Activated naive CD8-positive, alpha-beta T cell treated with anti-CD3 and anti-CD28 coated beads, Interleukin-2, amount 50 U/mL, for 24 hours (primary cell): ENCODE data around the gene ARHGAP10.

Experiments
- ATAC-seq: fragments of 150-1000 bp; cut with Tn5 transposase; one replicate; pipeline ENCODE4 v1.10.0; 2021
- DNase-seq: peaks from one replicate; pipeline ENCODE4 v3.0.0; 2021
- H3K27ac Mint-ChIP-seq: one replicate; pipeline ENCODE4 v1.8.0; 2021; ENCODE audit warnings: mild to moderate bottlenecking, mixed read lengths
- H3K27me3 Mint-ChIP-seq: one replicate; pipeline ENCODE4 v1.8.0; 2021; ENCODE audit warnings: mixed read lengths
- H3K36me3 Mint-ChIP-seq: one replicate; pipeline ENCODE4 v1.8.0; 2021; ENCODE audit warnings: low read depth, mixed read lengths
- H3K4me1 Mint-ChIP-seq: one replicate; pipeline ENCODE4 v1.8.0; 2021; ENCODE audit warnings: mixed read lengths
- H3K4me3 Mint-ChIP-seq: one replicate; pipeline ENCODE4 v1.8.0; 2021; ENCODE audit warnings: mild to moderate bottlenecking, moderate library complexity, mixed read lengths
- H3K9me3 Mint-ChIP-seq: one replicate; pipeline ENCODE4 v1.8.0; 2021; ENCODE audit warnings: mixed read lengths

The ARHGAP10 gene

GRCh38 chr4:148118179-148118578, 386.3 kb downstream of the ARHGAP10 start:
- Mint-ChIP-seq H3K36me3 (peaks cover 16% of the 10 kb centered on the region), H3K27me3 (no peaks in the 10 kb centered on the region), H3K4me1 (peaks cover 11% of the 10 kb centered on the region), H3K9me3 (peaks cover 7% of the 10 kb centered on the region), H3K4me3 (no peak overlapping the region), H3K27ac (no peak overlapping the region)
- ATAC-seq, result no peak
- DNase-seq, result no peak

DNA sequence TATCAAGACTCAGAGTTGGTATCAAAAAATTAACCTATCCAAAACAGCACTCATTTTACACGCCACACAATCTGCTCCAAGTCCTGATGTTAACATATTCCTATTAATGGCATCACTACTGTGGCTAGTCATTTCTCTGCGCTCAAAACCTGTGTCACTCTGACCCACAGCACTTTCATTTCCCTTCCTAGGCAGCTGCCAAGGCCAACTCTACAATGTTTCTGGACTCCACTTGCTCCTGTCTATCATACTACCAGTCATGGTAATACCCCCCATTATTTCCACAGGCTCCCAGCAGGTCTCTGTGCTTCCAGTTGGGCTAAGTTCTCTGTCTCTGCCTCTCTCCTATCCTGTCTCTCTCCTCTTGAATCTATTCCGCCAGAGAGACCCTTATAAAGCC, 386.7 kb downstream of the ARHGAP10 start:
- no peak for ATAC-seq
- Mint-ChIP-seq H3K4me1 (peaks cover 11% of the 10 kb centered on the region), H3K27me3 (no peaks in the 10 kb centered on the region), H3K9me3 (peaks cover 12% of the 10 kb centered on the region), H3K27ac (no peak overlapping the region), H3K4me3 (no peak overlapping the region), H3K36me3 (peaks cover 21% of the 10 kb centered on the region)
- DNase-seq, result no peak

DNA sequence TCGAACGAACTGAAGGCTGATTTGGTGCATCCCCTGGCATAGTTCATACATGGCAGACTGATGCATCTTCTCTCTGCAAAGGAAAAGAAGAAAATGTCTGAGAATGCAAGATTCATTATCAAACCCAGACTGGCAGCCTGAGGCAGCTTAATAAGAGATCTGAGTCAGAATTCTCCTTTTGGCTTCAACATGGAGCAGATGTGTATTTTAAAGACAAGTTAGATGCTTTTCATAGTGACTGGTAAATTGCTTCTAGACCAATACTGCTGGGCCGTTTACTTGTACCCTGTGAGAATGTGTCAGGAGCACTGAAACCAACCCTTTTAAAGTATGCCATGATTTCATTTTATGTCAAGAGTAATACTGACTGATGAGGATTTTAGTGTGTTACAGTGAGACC, 388.3 kb downstream of the ARHGAP10 start:
- H3K27ac Mint-ChIP-seq, result no peak overlapping the region

More for the DNA sequence above, 388.3 kb downstream of the ARHGAP10 start:
- Mint-ChIP-seq H3K4me3 (no peak overlapping the region), H3K36me3 (peaks cover 29% of the 10 kb centered on the region), H3K27me3 (no peaks in the 10 kb centered on the region), H3K4me1 (peaks cover 11% of the 10 kb centered on the region), H3K9me3 (peaks cover 23% of the 10 kb centered on the region)
- no peak for DNase-seq
- ATAC-seq, result no peak
